HG02678 (cell line): ENCODE data around the gene DOC2B.
"Not testable (repeated sequence)": the region's sequence is repeated elsewhere in the genome, so short reads cannot be mapped to it uniquely, and the experiment has no call there.

ENCODE experiments used
- ATAC-seq: cut with Tn5 transposase; IDR thresholded peaks from one replicate; pipeline ENCODE4 v1.9.1; 2021; ENCODE audit warnings: mild to moderate bottlenecking, moderate library complexity; ENCODE audit not compliant: unreplicated experiment

Gene DOC2B

GRCh38 chr17:213286-214105 is 32.0 kb upstream of the DOC2B start:
- ATAC-seq, result no peak

- no peak for ATAC-seq
These were observed 29.0 kb upstream of the DOC2B start for GRCh38 chr17:210402-210801.

- ATAC-seq, result no peak
These were observed 27.0 kb upstream of the DOC2B start for GRCh38 chr17:208429-208828.

- no peak for ATAC-seq
These were observed 26.3 kb upstream of the DOC2B start for GRCh38 chr17:207775-208174.

GRCh38 chr17:206941-207560 is 25.6 kb upstream of the DOC2B start:
- no peak for ATAC-seq

- ATAC-seq, result not testable (repeated sequence)
These were observed 25.0 kb upstream of the DOC2B start for GRCh38 chr17:206484-206883.

- no peak for ATAC-seq
These were observed 24.4 kb upstream of the DOC2B start for GRCh38 chr17:205817-206216.

GRCh38 chr17:205148-205669 is 23.8 kb upstream of the DOC2B start:
- no peak for ATAC-seq

GRCh38 chr17:204427-205147 is 23.1 kb upstream of the DOC2B start:
- no peak for ATAC-seq

GRCh38 chr17:202501-202951 is 21.1 kb upstream of the DOC2B start:
- ATAC-seq, result no peak

- not testable (repeated sequence) for ATAC-seq
These were observed 20.3 kb upstream of the DOC2B start for GRCh38 chr17:201736-202135.

- not testable (repeated sequence) for ATAC-seq
These were observed 19.8 kb upstream of the DOC2B start for GRCh38 chr17:201257-201656.

GRCh38 chr17:200586-200985 is 19.1 kb upstream of the DOC2B start:
- ATAC-seq, result no peak

GRCh38 chr17:199806-200545 is 18.5 kb upstream of the DOC2B start:
- no peak for ATAC-seq

- ATAC-seq, result no peak
These were observed 17.7 kb upstream of the DOC2B start for GRCh38 chr17:199191-199604.

GRCh38 chr17:198225-198624 is 16.8 kb upstream of the DOC2B start:
- not testable (repeated sequence) for ATAC-seq

- no peak for ATAC-seq
These were observed 15.9 kb upstream of the DOC2B start for GRCh38 chr17:197352-197751.

- no peak for ATAC-seq
These were observed 13.6 kb upstream of the DOC2B start for GRCh38 chr17:194828-195602.

- no peak for ATAC-seq
These were observed 12.7 kb upstream of the DOC2B start for GRCh38 chr17:193841-194806.
